Esophagus squamous epithelium (tissue), 5 donors: ENCODE data around the gene MAPRE2. TPM values are rescaled to one million over a fixed set of nuclear protein-coding genes. Genes with fewer than 3 reads are reported as not detected.

Source experiments
- DNase-seq: peaks from one replicate; lab custom pipeline; 2025; lab: John Stamatoyannopoulos, UW
- H3K27ac ChIP-seq, 4 donors: fragments of 200-600 bp; sonication (generic); one replicate each; pipeline ENCODE4 v1.5.1; 2016 to 2019; ENCODE audit warnings: mild to moderate bottlenecking in 1 of 4
- H3K27me3 ChIP-seq, 4 donors: fragments of 200-600 bp; sonication (generic); 1 replicate in 3 of 4; 2 replicates in 1 of 4; pipeline versions ENCODE4 v1.5.1 to v1.6.0; 2017 to 2021; ENCODE audit warnings: antibody characterized with exemption in 1 of 4
- H3K36me3 ChIP-seq, 3 donors: fragments of 200-600 bp; sonication (generic); one replicate each; pipeline ENCODE4 v1.5.1; 2016 to 2019
- H3K4me1 ChIP-seq, 3 donors: fragments of 200-600 bp; sonication (generic); one replicate each; pipeline ENCODE4 v1.5.1; 2017 to 2019
- H3K4me3 ChIP-seq, 4 donors: fragments of 200-600 bp; sonication (generic); 1 replicate in 3 of 4; 2 replicates in 1 of 4; pipeline ENCODE4 v1.5.1; 2016 to 2019; ENCODE audit warnings: mild to moderate bottlenecking in 2 of 4, moderate library complexity in 1 of 4
- H3K9me3 ChIP-seq, 3 donors: fragments of 200-600 bp; sonication (generic); one replicate each; pipeline ENCODE4 v1.5.1; 2016 to 2019
- POLR2A ChIP-seq, 4 donors: fragments of 450-650 bp; IDR thresholded peaks; one replicate each; pipeline ENCODE4 v1.6.1; 2017; ENCODE audit warnings: antibody characterized with exemption in 4 of 4, mild to moderate bottlenecking in 4 of 4, moderate library complexity in 3 of 4
- WGBS, 2 donors: methylation state at CpG; one replicate each; pipeline ENCODE4 v1.1.5; 2018; 5-methylcytosine and 5-hydroxymethylcytosine counted together
- intact Hi-C: fragments of 100-400 bp; cut with DNase I; formaldehyde crosslinking; loops from one replicate; pipeline ENCODE4 v1.15.0; 2022
- small RNA-seq, 4 donors: library from RNA; depleted of rRNA; stranded (forward); fragments of <200 nt; gene quantifications; one replicate each; pipeline ENCODE3, GENCODE V24; 2016
- total RNA-seq, 4 donors: library from RNA; depleted of rRNA; stranded (reverse); fragments of >200 nt; gene quantifications; one replicate each; pipeline ENCODE4 v1.1.0, GENCODE V29; 2016
- TF ChIP-seq, protein P1 (sequence below), 6 experiments: fragments of 450-650 bp in 4 of 6; fragments of 200-600 bp in 2 of 6; sonication (generic) in 2 of 6; IDR thresholded peaks; one replicate each; pipeline ENCODE4 v1.5.1; 2016 to 2019; ENCODE audit warnings: antibody characterized with exemption in 6 of 6, mild to moderate bottlenecking in 4 of 6, moderate library complexity in 4 of 6
- donor health status: DM: yes; HTN: yes; CAD: no.

Gene MAPRE2
- total RNA-seq, 4 donors from 2014 or later = 1.5 to 9.0 (median 5.0) TPM

DNA sequence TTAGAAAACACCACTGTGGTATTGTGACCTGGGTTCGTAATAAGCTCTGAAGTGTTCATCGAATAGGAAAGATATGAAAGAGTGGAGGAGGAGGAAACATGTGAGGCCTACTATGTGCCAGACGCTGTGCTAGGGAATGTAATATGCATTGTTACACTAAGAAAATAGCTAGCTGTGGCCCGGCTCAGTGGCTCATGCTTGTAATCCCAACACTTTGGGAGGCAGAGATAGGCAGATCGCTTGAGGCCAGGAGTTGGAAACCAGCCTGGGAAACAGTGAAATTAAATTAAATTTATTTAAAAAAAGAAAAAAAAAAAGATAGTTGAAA lies 150.4 kb downstream of the MAPRE2 start:
- TF ChIP-seq, protein P1, sequence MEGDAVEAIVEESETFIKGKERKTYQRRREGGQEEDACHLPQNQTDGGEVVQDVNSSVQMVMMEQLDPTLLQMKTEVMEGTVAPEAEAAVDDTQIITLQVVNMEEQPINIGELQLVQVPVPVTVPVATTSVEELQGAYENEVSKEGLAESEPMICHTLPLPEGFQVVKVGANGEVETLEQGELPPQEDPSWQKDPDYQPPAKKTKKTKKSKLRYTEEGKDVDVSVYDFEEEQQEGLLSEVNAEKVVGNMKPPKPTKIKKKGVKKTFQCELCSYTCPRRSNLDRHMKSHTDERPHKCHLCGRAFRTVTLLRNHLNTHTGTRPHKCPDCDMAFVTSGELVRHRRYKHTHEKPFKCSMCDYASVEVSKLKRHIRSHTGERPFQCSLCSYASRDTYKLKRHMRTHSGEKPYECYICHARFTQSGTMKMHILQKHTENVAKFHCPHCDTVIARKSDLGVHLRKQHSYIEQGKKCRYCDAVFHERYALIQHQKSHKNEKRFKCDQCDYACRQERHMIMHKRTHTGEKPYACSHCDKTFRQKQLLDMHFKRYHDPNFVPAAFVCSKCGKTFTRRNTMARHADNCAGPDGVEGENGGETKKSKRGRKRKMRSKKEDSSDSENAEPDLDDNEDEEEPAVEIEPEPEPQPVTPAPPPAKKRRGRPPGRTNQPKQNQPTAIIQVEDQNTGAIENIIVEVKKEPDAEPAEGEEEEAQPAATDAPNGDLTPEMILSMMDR (IDR thresholded peaks at IDR 0.05) = no peak
- no peak for TF ChIP-seq POLR2A (IDR thresholded peaks at IDR 0.05)
- no peak overlapping the region for H3K27ac ChIP-seq
- DNase-seq = no peak
- no peaks in the 10 kb centered on the region for H3K36me3 ChIP-seq
- WGBS, 2 donors = 80 to 82% methylated on average over 5 of the region's 5 CpGs
- H3K4me1 ChIP-seq = no peaks in the 10 kb centered on the region
- H3K9me3 ChIP-seq = no peaks in the 10 kb centered on the region
- no peaks in the 10 kb centered on the region for H3K27me3 ChIP-seq
- H3K4me3 ChIP-seq = no peak overlapping the region
- intact Hi-C loops = no loop called here

DNA sequence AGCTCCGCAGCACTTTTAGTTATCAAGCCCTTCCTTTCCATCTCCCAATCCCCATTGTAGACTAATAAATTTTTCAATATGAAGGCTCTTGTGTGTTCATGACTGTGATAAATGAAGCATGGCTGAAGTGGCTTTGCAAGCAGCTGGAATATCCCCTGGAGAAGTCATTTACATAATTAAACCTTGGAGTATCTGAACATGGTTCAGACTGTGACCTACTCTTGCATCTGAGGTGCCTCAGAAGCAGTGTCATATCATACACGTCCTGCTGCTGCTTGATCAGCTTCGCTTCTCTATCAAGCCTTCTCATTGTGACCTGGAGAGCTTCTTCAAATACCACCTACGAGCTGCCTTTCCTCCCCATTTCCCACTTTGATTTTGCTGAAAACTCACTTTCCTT lies 151.2 kb downstream of the MAPRE2 start:
- no peak overlapping the region for H3K4me3 ChIP-seq
- WGBS, 2 donors = 86% methylated on average over 4 of the region's 4 CpGs
- no peaks in the 10 kb centered on the region for H3K27me3 ChIP-seq
- no peaks in the 10 kb centered on the region for H3K36me3 ChIP-seq
- H3K9me3 ChIP-seq = no peaks in the 10 kb centered on the region
- H3K27ac ChIP-seq = no peak overlapping the region
- intact Hi-C loops = no loop called here
- no peaks in the 10 kb centered on the region for H3K4me1 ChIP-seq
- no peak for DNase-seq
- no peak for TF ChIP-seq POLR2A (IDR thresholded peaks at IDR 0.05)
- TF ChIP-seq, protein P1 (IDR thresholded peaks at IDR 0.05) = no peak

Small RNA genes lying within 50 kb of the gene (small RNA-seq; reads per million reads assigned to genes)
- 0 reads per million in 4 donors for gene AC015967.2

Other genes starting within 250 kb of the MAPRE2 start
- gene ZNF397, start 199.6 kb downstream of the MAPRE2 start, total RNA-seq = 10 to 100 TPM; 10.4 to 24.2 (median 15.5) TPM
- gene ZSCAN30, start 248.8 kb downstream of the MAPRE2 start, total RNA-seq = 10 to 100 TPM in 1 of 4 donors, 1 to 10 TPM in 3; 4.1 to 14.9 (median 8.0) TPM